ENCODE results near the gene RCSD1. TPM values are rescaled to one million over a fixed set of nuclear protein-coding genes. Genes with fewer than 3 reads are reported as not detected.

Gene RCSD1
- total RNA-seq, 1 donor from 2014 or later, result 0.98 TPM

DNA sequence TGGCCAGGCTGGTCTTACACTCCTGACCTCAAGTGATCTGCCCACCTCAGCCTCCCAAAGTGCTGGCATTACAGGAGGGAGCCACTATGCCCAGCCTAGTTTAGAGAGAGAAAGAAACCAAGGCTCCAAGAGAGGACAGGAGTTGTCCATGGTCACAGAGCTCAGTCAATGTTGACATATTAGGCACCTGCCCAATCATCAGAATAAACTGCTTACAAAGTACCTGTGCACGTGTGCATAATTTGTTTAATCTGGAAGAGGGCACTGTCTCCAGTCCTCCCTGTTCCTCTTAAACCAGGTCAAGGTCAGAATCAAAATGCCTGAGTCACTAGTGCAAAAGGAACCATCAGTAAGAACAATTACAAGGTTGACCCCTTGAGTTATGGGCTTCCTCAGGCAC, 71.5 kb downstream of the RCSD1 start:
- no peak overlapping the region for H3K4me3 Mint-ChIP-seq (ENCODE audit: unreplicated experiment)
- H3K4me1 Mint-ChIP-seq (ENCODE audit: low read depth, unreplicated experiment), result peaks cover 17% of the 10 kb centered on the region
- Histone ChIP-seq H3K27ac (ENCODE audit: low read depth, low read length) (no peak overlapping the region), H3K4me3 (ENCODE audit: insufficient read depth, low read depth, low read length) (no peak overlapping the region), H2AFZ (ENCODE audit: low read depth, low read length) (no peak overlapping the region), H3K36me3 (ENCODE audit: insufficient read depth, low read length) (no peaks in the 10 kb centered on the region), H3K9me3 (ENCODE audit: insufficient read depth, low read depth, low read length) (no peaks in the 10 kb centered on the region), H3K9ac (ENCODE audit: low read length) (no peak overlapping the region), H3K79me2 (ENCODE audit: insufficient read depth, low read length) (no peaks in the 10 kb centered on the region), H4K20me1 (ENCODE audit: insufficient read depth, low read length) (no peaks in the 10 kb centered on the region), H3K4me2 (ENCODE audit: low read length) (no peak overlapping the region), H3K4me1 (ENCODE audit: insufficient read depth, low read length) (no peaks in the 10 kb centered on the region), H3K27me3 (ENCODE audit: insufficient read depth, low read length) (peaks cover 35% of the 10 kb centered on the region)
- no peak for TF ChIP-seq CTCF (IDR thresholded peaks at IDR 0.05; ENCODE audit: insufficient read depth, low read depth, low read length)
- no peak for TF ChIP-seq EZH2 (IDR thresholded peaks at IDR 0.05; ENCODE audit: insufficient read depth, low read length)
- no peaks in the 10 kb centered on the region for H3K9me3 Mint-ChIP-seq (ENCODE audit: unreplicated experiment)
- FAIRE-seq, result no peak
- peaks cover 32% of the 10 kb centered on the region for H3K27me3 Mint-ChIP-seq (ENCODE audit: low read depth, unreplicated experiment)
- no peak overlapping the region for H3K27ac Mint-ChIP-seq (ENCODE audit: unreplicated experiment)
- no peaks in the 10 kb centered on the region for H3K36me3 Mint-ChIP-seq (ENCODE audit: low read depth, unreplicated experiment)
- DNase-seq (ENCODE audit: low read depth), result no peak

DNA sequence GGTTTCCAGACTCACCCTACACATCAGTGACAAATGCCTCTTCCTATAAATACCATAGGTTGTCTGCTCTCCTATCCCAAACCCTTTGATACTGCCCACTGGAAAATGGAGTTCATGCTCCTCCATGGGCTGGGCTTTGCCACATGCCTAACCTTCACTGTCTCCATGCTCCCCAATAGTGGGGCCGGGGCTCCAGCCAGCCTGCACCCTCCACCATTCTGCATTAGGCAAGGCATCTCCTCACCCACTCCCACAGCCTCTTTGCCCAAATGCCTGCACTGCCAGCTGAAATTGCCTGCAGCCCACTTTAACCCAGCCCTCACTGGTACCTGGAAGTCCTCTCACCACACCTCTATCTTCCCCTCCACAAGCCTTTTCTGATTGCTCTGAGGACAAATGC, 73.5 kb downstream of the RCSD1 start:
- Histone ChIP-seq H3K4me3 (ENCODE audit: insufficient read depth, low read depth, low read length) (no peak overlapping the region), H3K4me2 (ENCODE audit: low read length) (no peak overlapping the region), H3K36me3 (ENCODE audit: insufficient read depth, low read length) (no peaks in the 10 kb centered on the region), H2AFZ (ENCODE audit: low read depth, low read length) (no peak overlapping the region), H3K9me3 (ENCODE audit: insufficient read depth, low read depth, low read length) (no peaks in the 10 kb centered on the region), H3K27ac (ENCODE audit: low read depth, low read length) (no peak overlapping the region), H3K9ac (ENCODE audit: low read length) (no peak overlapping the region), H3K79me2 (ENCODE audit: insufficient read depth, low read length) (no peaks in the 10 kb centered on the region), H3K27me3 (ENCODE audit: insufficient read depth, low read length) (peaks cover 41% of the 10 kb centered on the region), H3K4me1 (ENCODE audit: insufficient read depth, low read length) (no peaks in the 10 kb centered on the region), H4K20me1 (ENCODE audit: insufficient read depth, low read length) (no peaks in the 10 kb centered on the region)
- Mint-ChIP-seq H3K27ac (ENCODE audit: unreplicated experiment) (no peak overlapping the region), H3K4me1 (ENCODE audit: low read depth, unreplicated experiment) (peaks cover 22% of the 10 kb centered on the region), H3K27me3 (ENCODE audit: low read depth, unreplicated experiment) (peaks cover 17% of the 10 kb centered on the region), H3K9me3 (ENCODE audit: unreplicated experiment) (no peaks in the 10 kb centered on the region), H3K4me3 (ENCODE audit: unreplicated experiment) (no peak overlapping the region), H3K36me3 (ENCODE audit: low read depth, unreplicated experiment) (no peaks in the 10 kb centered on the region)
- DNase-seq (ENCODE audit: low read depth) (no peak), FAIRE-seq (no peak)
- TF ChIP-seq CTCF (IDR thresholded peaks at IDR 0.05; ENCODE audit: insufficient read depth, low read depth, low read length) (no peak), EZH2 (IDR thresholded peaks at IDR 0.05; ENCODE audit: insufficient read depth, low read length) (no peak)

DNA sequence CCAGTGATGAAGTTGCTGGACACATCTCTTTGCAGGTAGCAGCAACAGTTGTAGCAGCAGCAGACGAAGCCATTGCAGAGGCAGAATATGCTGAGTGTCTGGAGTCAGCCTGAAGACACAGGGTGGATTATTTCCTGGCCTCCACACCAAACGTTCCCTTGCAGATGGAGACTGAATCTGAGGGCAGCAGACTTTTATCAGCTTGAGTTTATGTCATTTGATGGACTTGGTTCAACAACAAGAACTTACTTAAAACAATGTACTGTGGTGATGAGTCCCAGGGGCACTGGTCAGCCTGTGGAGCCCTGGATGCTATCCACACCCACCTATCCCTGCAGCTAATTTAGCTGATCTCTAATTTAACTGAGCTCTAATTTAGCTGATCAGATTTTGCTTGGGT, 74.7 kb downstream of the RCSD1 start:
- Mint-ChIP-seq H3K9me3 (ENCODE audit: unreplicated experiment) (no peaks in the 10 kb centered on the region), H3K27ac (ENCODE audit: unreplicated experiment) (no peak overlapping the region), H3K36me3 (ENCODE audit: low read depth, unreplicated experiment) (no peaks in the 10 kb centered on the region), H3K4me3 (ENCODE audit: unreplicated experiment) (no peak overlapping the region), H3K4me1 (ENCODE audit: low read depth, unreplicated experiment) (peaks cover 27% of the 10 kb centered on the region), H3K27me3 (ENCODE audit: low read depth, unreplicated experiment) (peaks cover 12% of the 10 kb centered on the region)
- DNase-seq (ENCODE audit: low read depth) (no peak), FAIRE-seq (no peak)
- Histone ChIP-seq H3K4me3 (ENCODE audit: insufficient read depth, low read depth, low read length) (no peak overlapping the region), H3K27ac (ENCODE audit: low read depth, low read length) (no peak overlapping the region), H3K79me2 (ENCODE audit: insufficient read depth, low read length) (no peaks in the 10 kb centered on the region), H3K27me3 (ENCODE audit: insufficient read depth, low read length) (peaks cover 39% of the 10 kb centered on the region), H3K9ac (ENCODE audit: low read length) (no peak overlapping the region), H4K20me1 (ENCODE audit: insufficient read depth, low read length) (no peaks in the 10 kb centered on the region), H2AFZ (ENCODE audit: low read depth, low read length) (no peak overlapping the region), H3K4me2 (ENCODE audit: low read length) (no peak overlapping the region), H3K9me3 (ENCODE audit: insufficient read depth, low read depth, low read length) (no peaks in the 10 kb centered on the region), H3K4me1 (ENCODE audit: insufficient read depth, low read length) (no peaks in the 10 kb centered on the region), H3K36me3 (ENCODE audit: insufficient read depth, low read length) (no peaks in the 10 kb centered on the region)
- TF ChIP-seq EZH2 (IDR thresholded peaks at IDR 0.05; ENCODE audit: insufficient read depth, low read length) (no peak), CTCF (IDR thresholded peaks at IDR 0.05; ENCODE audit: insufficient read depth, low read depth, low read length) (no peak)

Data from astrocyte (in vitro differentiated cells and primary cell).